Measurements from ENCODE around the gene SLC15A5. TPM values are rescaled to one million over a fixed set of nuclear protein-coding genes. Genes with fewer than 3 reads are reported as not detected.

SLC15A5 gene
- total RNA-seq, 1 experiment from 2014 or later = not detected

DNA sequence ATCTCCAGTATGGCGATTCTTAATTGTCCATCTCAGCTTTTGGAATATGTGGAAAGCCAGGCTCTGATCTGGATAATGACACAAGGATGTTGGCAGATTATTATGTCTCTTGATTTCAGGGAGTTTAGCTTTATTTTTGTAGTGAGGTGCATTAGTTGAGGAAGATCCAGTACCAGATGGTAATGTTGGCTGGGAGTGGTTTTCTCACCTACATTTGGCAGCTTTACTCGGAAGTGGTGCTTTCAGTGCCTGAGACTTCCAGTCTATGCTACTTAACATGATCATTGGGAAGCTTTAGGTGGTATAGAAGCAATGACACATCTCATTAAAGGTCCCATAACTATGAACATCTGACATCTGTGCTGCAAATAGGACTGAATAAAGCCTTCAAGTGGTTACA is 7.5 kb downstream of the SLC15A5 start:
- ChIA-PET POLR2A (no interaction called here), CTCF (no interaction called here)
- ATAC-seq (no peak), DNase-seq (ENCODE audit: low read depth, low spot score) (no peak)
- no peaks in the 10 kb centered on the region for H3K36me3 ChIP-seq (ENCODE audit: control insufficient read depth, insufficient read depth, low read length)
- no TSS peak for BruUV-seq (replicated peaks)
- in situ Hi-C loops (cut with HindIII; ENCODE audit: low pct_unique_long_range_greater_than_20kb, low sequenced_read_pairs) = no loop called here
- no peak overlapping the region for H3K27ac ChIP-seq (ENCODE audit: low read length)
- intact Hi-C loops (cut with micrococcal nuclease; ENCODE audit: unreplicated experiment) = no loop called here
- no peak overlapping the region for H3K4me3 ChIP-seq (ENCODE audit: low read depth in 2 of 2, low read length in 2 of 2)
- TF ChIP-seq SIN3A (IDR thresholded peaks at IDR 0.05; ENCODE audit: borderline replicate concordance, insufficient read depth, low read depth, low read length) = no peak
- no peak for TF ChIP-seq REST (IDR thresholded peaks at IDR 0.05; ENCODE audit: insufficient read depth in 1 of 2, low read depth in 2 of 2, low read length in 1 of 2)
- TF ChIP-seq, protein P1, sequence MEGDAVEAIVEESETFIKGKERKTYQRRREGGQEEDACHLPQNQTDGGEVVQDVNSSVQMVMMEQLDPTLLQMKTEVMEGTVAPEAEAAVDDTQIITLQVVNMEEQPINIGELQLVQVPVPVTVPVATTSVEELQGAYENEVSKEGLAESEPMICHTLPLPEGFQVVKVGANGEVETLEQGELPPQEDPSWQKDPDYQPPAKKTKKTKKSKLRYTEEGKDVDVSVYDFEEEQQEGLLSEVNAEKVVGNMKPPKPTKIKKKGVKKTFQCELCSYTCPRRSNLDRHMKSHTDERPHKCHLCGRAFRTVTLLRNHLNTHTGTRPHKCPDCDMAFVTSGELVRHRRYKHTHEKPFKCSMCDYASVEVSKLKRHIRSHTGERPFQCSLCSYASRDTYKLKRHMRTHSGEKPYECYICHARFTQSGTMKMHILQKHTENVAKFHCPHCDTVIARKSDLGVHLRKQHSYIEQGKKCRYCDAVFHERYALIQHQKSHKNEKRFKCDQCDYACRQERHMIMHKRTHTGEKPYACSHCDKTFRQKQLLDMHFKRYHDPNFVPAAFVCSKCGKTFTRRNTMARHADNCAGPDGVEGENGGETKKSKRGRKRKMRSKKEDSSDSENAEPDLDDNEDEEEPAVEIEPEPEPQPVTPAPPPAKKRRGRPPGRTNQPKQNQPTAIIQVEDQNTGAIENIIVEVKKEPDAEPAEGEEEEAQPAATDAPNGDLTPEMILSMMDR (IDR thresholded peaks at IDR 0.05) = no peak
- no peak for TF ChIP-seq TCF7L2 (IDR thresholded peaks at IDR 0.05; ENCODE audit: low read depth, low read length)
- TF ChIP-seq POLR2AphosphoS5 (IDR thresholded peaks at IDR 0.05; ENCODE audit: low read depth, low read length) = no peak
- H3K4me1 ChIP-seq (ENCODE audit: control insufficient read depth, insufficient read depth, low read length) = no peaks in the 10 kb centered on the region
- H3K27me3 ChIP-seq (ENCODE audit: control insufficient read depth, insufficient read depth, low read length) = no peaks in the 10 kb centered on the region
- H3K9me3 ChIP-seq (ENCODE audit: control insufficient read depth, insufficient read depth, low read depth, low read length) = no peaks in the 10 kb centered on the region

GRCh38 chr12:16266085-16266484 is 11.4 kb downstream of the SLC15A5 start:
- DNase-seq (ENCODE audit: low read depth, low spot score) (no peak), ATAC-seq (no peak)
- no peaks in the 10 kb centered on the region for H3K4me1 ChIP-seq (ENCODE audit: control insufficient read depth, insufficient read depth, low read length)
- in situ Hi-C loops (cut with HindIII; ENCODE audit: low pct_unique_long_range_greater_than_20kb, low sequenced_read_pairs) = no loop called here
- H3K4me3 ChIP-seq (ENCODE audit: low read depth in 2 of 2, low read length in 2 of 2) = no peak overlapping the region
- H3K36me3 ChIP-seq (ENCODE audit: control insufficient read depth, insufficient read depth, low read length) = no peaks in the 10 kb centered on the region
- H3K27ac ChIP-seq (ENCODE audit: low read length) = no peak overlapping the region
- intact Hi-C loops (cut with micrococcal nuclease; ENCODE audit: unreplicated experiment) = no loop called here
- H3K27me3 ChIP-seq (ENCODE audit: control insufficient read depth, insufficient read depth, low read length) = no peaks in the 10 kb centered on the region
- ChIA-PET POLR2A (no interaction called here), CTCF (no interaction called here)
- BruUV-seq (replicated peaks) = no TSS peak
- no peaks in the 10 kb centered on the region for H3K9me3 ChIP-seq (ENCODE audit: control insufficient read depth, insufficient read depth, low read depth, low read length)
- TF ChIP-seq SIN3A (IDR thresholded peaks at IDR 0.05; ENCODE audit: borderline replicate concordance, insufficient read depth, low read depth, low read length) = no peak
- TF ChIP-seq TCF7L2 (IDR thresholded peaks at IDR 0.05; ENCODE audit: low read depth, low read length) = no peak
- TF ChIP-seq POLR2AphosphoS5 (IDR thresholded peaks at IDR 0.05; ENCODE audit: low read depth, low read length) = no peak
- TF ChIP-seq, protein P1 (IDR thresholded peaks at IDR 0.05) = no peak
- no peak for TF ChIP-seq REST (IDR thresholded peaks at IDR 0.05; ENCODE audit: insufficient read depth in 1 of 2, low read depth in 2 of 2, low read length in 1 of 2)
